ENCODE measurements around the gene SCARF2. TPM values are rescaled to one million over a fixed set of nuclear protein-coding genes. Genes with fewer than 3 reads are reported as not detected.

SCARF2 gene
- total and polyA plus RNA-seq, 4 donors = 0.15 to 2.0 (median 1.7) TPM

DNA sequence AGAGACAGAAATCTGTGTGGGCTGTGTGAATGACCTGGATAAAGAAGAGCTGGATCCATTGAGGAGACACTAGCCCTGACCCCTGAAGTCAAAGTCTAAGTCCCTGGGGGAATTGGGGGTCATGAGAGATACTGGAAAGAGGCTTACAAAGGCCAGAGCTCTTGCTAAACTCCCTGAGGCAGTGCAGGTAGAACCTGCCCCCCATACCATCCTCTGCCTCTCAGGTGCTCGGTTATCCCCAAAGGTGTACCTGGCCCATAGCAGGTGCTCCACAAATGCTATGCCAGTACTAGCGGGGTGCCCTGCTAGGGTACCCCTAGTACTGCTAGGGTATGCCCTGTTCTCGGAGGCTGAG is 19.1 kb upstream of the SCARF2 start (continued):
- TF ChIP-seq SP1 (IDR thresholded peaks at IDR 0.05) = no peak
- no peak for TF ChIP-seq GABPA (IDR thresholded peaks at IDR 0.05 in 1 of 2, conservative IDR thresholded peaks at IDR 0.05 in 1 of 2)
- no peak for TF ChIP-seq JUND (IDR thresholded peaks at IDR 0.05)

DNA sequence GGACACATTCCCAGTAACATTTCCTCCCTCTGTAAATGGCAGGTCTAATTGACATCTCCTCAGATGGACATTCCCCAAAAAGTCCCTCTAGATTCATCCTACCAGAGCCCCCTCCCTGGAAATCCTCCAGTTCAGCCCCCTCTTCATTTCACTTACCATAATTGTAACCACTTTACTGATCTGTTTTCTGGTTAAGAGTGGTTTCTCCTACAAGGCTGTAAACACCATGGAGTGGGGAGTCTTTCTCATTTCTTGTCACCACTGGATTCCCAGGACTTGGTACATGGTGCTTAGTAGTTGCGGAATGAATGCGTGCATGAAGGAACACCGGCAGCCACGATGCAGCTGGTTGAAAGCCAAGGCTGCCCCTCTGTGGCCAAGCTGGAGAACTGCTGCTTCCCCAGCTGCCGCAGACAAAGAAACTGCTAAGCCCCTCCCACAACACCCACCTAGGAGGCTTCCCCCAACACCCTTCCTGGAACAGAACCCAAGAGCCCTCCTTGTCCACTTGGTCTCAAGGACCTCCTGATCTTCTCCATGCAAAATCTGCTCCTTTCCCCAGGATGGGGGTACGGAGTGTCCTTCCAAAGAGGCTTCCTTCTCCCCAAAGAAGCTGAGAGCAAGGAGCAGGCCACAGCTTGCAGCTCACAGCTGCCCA is 18.6 kb upstream of the SCARF2 start:
- Histone ChIP-seq H3K36me3 (ENCODE audit: control insufficient read depth in 4 of 4, insufficient read depth in 3 of 4, low read depth in 1 of 4, low read length in 3 of 4) (peaks cover 0 to 14% (median 3%) of the 10 kb centered on the region in 4 donors), H3K4me1 (ENCODE audit: control insufficient read depth in 4 of 4, insufficient read depth in 4 of 4, low read length in 3 of 4) (no peaks in the 10 kb centered on the region), H3K27ac (ENCODE audit: low read depth in 1 of 2, low read length in 2 of 2) (no peak overlapping the region), H3K4me3 (ENCODE audit: low read depth in 1 of 3, low read length in 3 of 3) (no peak overlapping the region), H3K9ac (ENCODE audit: low read depth in 1 of 2, low read length in 2 of 2) (no peak overlapping the region), H3K9me3 (ENCODE audit: control insufficient read depth in 4 of 4, low read length in 3 of 4) (no peaks in the 10 kb centered on the region), H3K27me3 (ENCODE audit: control insufficient read depth in 4 of 4, insufficient read depth in 4 of 4, low read length in 3 of 4) (no peaks in the 10 kb centered on the region)
- TF ChIP-seq RXRA (IDR thresholded peaks at IDR 0.05) (no peak), EGR1 (IDR thresholded peaks at IDR 0.05; ENCODE audit: low read depth in 2 of 2) (no peak), HNF4A (conservative IDR thresholded peaks at IDR 0.05) (no peak), NR2F2 (IDR thresholded peaks at IDR 0.05) (no peak), RAD21 (IDR thresholded peaks at IDR 0.05) (peak; percentile 90 to 96), HNF4G (IDR thresholded peaks at IDR 0.05) (no peak), TAF1 (conservative IDR thresholded peaks at IDR 0.05) (no peak), GABPA (IDR thresholded peaks at IDR 0.05 in 1 of 2, conservative IDR thresholded peaks at IDR 0.05 in 1 of 2) (no peak), FOXA1 (IDR thresholded peaks at IDR 0.05) (no peak), FOXA2 (IDR thresholded peaks at IDR 0.05) (no peak)
- TF ChIP-seq, protein P1, sequence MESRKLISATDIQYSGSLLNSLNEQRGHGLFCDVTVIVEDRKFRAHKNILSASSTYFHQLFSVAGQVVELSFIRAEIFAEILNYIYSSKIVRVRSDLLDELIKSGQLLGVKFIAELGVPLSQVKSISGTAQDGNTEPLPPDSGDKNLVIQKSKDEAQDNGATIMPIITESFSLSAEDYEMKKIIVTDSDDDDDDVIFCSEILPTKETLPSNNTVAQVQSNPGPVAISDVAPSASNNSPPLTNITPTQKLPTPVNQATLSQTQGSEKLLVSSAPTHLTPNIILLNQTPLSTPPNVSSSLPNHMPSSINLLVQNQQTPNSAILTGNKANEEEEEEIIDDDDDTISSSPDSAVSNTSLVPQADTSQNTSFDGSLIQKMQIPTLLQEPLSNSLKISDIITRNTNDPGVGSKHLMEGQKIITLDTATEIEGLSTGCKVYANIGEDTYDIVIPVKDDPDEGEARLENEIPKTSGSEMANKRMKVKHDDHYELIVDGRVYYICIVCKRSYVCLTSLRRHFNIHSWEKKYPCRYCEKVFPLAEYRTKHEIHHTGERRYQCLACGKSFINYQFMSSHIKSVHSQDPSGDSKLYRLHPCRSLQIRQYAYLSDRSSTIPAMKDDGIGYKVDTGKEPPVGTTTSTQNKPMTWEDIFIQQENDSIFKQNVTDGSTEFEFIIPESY (IDR thresholded peaks at IDR 0.05) = no peak
- TF ChIP-seq, protein P2, sequence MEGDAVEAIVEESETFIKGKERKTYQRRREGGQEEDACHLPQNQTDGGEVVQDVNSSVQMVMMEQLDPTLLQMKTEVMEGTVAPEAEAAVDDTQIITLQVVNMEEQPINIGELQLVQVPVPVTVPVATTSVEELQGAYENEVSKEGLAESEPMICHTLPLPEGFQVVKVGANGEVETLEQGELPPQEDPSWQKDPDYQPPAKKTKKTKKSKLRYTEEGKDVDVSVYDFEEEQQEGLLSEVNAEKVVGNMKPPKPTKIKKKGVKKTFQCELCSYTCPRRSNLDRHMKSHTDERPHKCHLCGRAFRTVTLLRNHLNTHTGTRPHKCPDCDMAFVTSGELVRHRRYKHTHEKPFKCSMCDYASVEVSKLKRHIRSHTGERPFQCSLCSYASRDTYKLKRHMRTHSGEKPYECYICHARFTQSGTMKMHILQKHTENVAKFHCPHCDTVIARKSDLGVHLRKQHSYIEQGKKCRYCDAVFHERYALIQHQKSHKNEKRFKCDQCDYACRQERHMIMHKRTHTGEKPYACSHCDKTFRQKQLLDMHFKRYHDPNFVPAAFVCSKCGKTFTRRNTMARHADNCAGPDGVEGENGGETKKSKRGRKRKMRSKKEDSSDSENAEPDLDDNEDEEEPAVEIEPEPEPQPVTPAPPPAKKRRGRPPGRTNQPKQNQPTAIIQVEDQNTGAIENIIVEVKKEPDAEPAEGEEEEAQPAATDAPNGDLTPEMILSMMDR (IDR thresholded peaks at IDR 0.05; ENCODE audit: low read depth, low read length, missing input control) = peak; percentile 90
- 23% methylated on average over 6 of the region's 6 CpGs for WGBS
- DNase-seq (ENCODE audit: low spot score) = peak; percentile 54

DNA sequence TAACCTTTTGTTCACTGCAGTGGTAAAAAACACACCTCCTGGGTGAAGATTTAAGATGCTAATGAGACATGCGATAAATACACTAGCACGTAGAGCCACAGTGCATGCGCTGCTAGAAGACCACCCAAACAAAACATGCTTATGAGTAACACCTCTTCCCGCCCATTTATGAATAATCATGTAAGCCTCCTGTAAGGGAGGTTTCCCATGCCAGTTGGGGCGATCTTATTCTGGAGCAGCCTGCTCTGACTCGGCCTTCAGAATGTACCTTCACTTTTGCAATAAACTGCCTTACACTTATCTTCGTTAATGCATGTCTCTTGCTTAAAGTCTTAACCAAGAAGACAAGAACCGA is 18.1 kb upstream of the SCARF2 start:
- H3K9me3 ChIP-seq (ENCODE audit: control insufficient read depth in 4 of 4, low read length in 3 of 4) = no peaks in the 10 kb centered on the region
- no peaks in the 10 kb centered on the region for H3K4me1 ChIP-seq (ENCODE audit: control insufficient read depth in 4 of 4, insufficient read depth in 4 of 4, low read length in 3 of 4)
- no peak overlapping the region for H3K27ac ChIP-seq (ENCODE audit: low read depth in 1 of 2, low read length in 2 of 2)
- H3K4me3 ChIP-seq (ENCODE audit: low read depth in 1 of 3, low read length in 3 of 3) = no peak overlapping the region
- no peak overlapping the region for H3K9ac ChIP-seq (ENCODE audit: low read depth in 1 of 2, low read length in 2 of 2)
- 94% methylated on average over 8 of the region's 8 CpGs for WGBS
- H3K27me3 ChIP-seq (ENCODE audit: control insufficient read depth in 4 of 4, insufficient read depth in 4 of 4, low read length in 3 of 4) = no peaks in the 10 kb centered on the region
- H3K36me3 ChIP-seq (ENCODE audit: control insufficient read depth in 4 of 4, insufficient read depth in 3 of 4, low read depth in 1 of 4, low read length in 3 of 4) = peaks cover 0 to 14% (median 3%) of the 10 kb centered on the region in 4 donors
- no peak for DNase-seq (ENCODE audit: low spot score)
- TF ChIP-seq, protein P1 (IDR thresholded peaks at IDR 0.05) = no peak
- TF ChIP-seq SP1 (IDR thresholded peaks at IDR 0.05) = no peak
- TF ChIP-seq HNF4G (IDR thresholded peaks at IDR 0.05) = no peak
- no peak for TF ChIP-seq RXRA (IDR thresholded peaks at IDR 0.05)
- no peak for TF ChIP-seq EGR1 (IDR thresholded peaks at IDR 0.05; ENCODE audit: low read depth in 2 of 2)
- no peak for TF ChIP-seq TAF1 (conservative IDR thresholded peaks at IDR 0.05)
- TF ChIP-seq, protein P2 (IDR thresholded peaks at IDR 0.05; ENCODE audit: low read depth, low read length, missing input control) = no peak
- TF ChIP-seq, protein P3, sequence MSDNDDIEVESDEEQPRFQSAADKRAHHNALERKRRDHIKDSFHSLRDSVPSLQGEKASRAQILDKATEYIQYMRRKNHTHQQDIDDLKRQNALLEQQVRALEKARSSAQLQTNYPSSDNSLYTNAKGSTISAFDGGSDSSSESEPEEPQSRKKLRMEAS (IDR thresholded peaks at IDR 0.05) = no peak
- TF ChIP-seq, protein P4, sequence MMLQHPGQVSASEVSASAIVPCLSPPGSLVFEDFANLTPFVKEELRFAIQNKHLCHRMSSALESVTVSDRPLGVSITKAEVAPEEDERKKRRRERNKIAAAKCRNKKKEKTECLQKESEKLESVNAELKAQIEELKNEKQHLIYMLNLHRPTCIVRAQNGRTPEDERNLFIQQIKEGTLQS (IDR thresholded peaks at IDR 0.05) = no peak
- no peak for TF ChIP-seq HNF4A (conservative IDR thresholded peaks at IDR 0.05)
- no peak for TF ChIP-seq YY1 (IDR thresholded peaks at IDR 0.05)
- no peak for TF ChIP-seq FOXA2 (IDR thresholded peaks at IDR 0.05)
